Subcutaneous adipose tissue (tissue), 4 donors: ENCODE results near the gene MRPL2. TPM values are rescaled to one million over a fixed set of nuclear protein-coding genes. Genes with fewer than 3 reads are reported as not detected.

Source experiments
- total RNA-seq, 4 donors: library from RNA; depleted of rRNA; stranded (reverse); fragments of >200 nt; gene quantifications; one replicate each; pipeline ENCODE4 v1.1.0, GENCODE V29; 2016
- TF ChIP-seq, protein P1 (sequence below): fragments of 450-650 bp; IDR thresholded peaks from one replicate; pipeline ENCODE4 v1.5.1; 2016; ENCODE audit warnings: low read depth, mild to moderate bottlenecking, control low read depth, antibody characterized with exemption, moderate library complexity

MRPL2 gene
- total RNA-seq, 4 donors from 2014 or later, result 10.4 to 19.8 (median 16.6) TPM

DNA sequence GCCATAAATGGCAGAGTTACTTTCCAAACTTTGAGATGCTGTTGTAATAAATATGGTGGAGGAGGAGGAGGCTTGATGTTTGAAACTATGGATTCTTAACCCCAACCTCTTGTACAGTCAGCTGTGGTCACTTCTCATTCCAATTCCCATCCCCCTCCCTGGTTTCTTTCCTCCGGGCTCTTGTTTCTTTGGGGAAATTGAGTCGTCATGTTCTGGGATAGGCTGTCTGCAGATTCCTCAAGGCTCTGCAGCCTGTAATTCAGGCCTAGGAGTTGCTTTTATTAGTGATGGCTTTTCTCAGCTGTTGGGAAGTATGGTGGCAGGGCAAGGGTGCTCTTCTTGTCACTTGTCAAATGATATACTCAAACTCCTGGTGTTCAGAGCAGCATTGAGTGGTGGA, 19.5 kb upstream of the MRPL2 start:
- TF ChIP-seq, protein P1, sequence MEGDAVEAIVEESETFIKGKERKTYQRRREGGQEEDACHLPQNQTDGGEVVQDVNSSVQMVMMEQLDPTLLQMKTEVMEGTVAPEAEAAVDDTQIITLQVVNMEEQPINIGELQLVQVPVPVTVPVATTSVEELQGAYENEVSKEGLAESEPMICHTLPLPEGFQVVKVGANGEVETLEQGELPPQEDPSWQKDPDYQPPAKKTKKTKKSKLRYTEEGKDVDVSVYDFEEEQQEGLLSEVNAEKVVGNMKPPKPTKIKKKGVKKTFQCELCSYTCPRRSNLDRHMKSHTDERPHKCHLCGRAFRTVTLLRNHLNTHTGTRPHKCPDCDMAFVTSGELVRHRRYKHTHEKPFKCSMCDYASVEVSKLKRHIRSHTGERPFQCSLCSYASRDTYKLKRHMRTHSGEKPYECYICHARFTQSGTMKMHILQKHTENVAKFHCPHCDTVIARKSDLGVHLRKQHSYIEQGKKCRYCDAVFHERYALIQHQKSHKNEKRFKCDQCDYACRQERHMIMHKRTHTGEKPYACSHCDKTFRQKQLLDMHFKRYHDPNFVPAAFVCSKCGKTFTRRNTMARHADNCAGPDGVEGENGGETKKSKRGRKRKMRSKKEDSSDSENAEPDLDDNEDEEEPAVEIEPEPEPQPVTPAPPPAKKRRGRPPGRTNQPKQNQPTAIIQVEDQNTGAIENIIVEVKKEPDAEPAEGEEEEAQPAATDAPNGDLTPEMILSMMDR, result no peak

DNA sequence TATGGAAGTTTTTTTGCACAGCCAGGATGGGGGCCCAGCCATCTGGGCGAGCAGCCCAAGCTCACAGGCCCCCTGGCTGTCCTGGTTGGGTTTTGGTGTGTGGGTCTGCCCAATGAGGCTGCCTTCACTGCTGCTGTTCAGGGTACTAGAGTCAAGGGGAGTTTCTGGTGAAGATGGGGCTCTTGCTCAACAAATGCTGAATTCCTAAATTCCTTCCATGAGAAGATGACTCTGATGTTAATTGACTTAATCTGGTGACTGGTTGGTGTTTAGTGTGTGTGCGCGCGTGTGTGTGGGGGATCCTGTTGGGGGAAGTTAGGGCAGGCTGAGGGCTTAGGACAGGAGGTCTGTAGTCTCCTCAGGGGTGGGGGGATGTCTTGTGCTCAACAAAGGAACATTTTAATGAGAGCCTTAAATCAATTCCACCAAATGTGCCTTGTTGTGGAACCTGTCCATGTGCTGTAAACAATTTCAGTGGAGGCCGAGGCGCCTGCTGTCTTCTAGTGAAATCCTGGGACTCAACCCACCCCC, 18.8 kb upstream of the MRPL2 start:
- TF ChIP-seq, protein P1, result no peak

DNA sequence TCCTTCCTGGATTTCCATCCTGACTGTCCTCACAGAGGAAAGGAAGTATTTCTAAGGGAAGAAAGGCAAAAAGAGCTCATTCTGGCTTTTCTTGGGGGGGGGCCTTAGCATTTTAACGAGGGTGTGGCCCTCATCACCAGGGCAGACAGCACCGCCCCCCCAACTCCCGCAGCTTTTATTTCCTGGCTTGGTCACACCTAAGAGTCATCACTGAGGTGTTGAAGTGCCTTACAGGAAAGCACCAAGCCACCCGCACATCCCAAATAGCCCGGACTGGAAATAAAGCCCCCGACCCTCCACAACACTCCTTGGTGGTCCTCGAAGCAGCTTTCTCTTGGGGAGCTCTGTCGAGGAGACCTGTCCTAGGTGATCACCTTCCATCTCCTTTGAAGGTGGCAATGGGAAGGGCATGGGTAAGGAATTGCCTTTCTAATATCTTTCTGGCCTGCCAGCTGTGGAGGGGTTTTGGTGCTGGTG, 18.1 kb upstream of the MRPL2 start:
- TF ChIP-seq, protein P1, result no peak

DNA sequence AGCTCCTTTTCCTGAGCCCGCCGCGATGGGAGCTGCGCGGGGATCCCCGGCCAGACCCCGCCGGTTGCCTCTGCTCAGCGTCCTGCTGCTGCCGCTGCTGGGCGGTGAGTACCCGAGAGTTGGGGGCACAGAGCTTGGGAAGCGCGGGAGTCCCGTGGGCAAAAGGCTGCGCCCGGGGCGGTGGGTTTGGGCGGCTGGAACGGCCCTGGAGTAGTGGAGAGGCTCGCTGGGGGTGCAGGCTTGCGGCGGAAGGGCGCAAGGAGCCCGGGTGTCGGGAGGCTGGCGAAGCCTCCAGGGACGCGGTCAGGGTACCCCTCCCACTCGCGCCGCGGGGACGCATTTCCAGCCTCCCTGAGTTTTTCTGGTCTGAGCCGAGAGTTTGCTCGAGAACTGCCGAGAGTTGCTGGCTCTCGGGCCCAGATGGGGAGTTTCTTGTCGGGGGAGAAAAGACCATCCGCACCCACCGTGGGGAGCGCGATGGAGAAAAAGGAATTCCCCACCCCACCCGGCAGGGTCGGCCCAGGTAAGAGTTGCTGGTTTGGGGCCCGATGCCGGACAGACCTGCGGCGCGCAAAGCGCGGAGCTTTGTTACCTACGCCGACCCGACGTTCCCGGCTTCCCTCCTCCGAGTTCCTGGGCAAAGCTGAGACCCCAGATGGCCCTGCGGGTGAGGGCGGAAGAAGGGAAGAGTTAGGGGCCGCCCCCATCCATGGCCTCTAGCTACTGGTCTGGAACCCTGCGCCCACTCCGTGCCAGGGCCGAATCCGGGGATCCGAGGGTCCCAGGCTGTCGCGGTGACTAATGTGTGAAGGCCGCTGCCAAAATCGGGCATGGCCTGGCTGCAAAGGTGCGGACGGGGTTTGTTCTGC, 17.5 kb upstream of the MRPL2 start:
- TF ChIP-seq, protein P1, result no peak

DNA sequence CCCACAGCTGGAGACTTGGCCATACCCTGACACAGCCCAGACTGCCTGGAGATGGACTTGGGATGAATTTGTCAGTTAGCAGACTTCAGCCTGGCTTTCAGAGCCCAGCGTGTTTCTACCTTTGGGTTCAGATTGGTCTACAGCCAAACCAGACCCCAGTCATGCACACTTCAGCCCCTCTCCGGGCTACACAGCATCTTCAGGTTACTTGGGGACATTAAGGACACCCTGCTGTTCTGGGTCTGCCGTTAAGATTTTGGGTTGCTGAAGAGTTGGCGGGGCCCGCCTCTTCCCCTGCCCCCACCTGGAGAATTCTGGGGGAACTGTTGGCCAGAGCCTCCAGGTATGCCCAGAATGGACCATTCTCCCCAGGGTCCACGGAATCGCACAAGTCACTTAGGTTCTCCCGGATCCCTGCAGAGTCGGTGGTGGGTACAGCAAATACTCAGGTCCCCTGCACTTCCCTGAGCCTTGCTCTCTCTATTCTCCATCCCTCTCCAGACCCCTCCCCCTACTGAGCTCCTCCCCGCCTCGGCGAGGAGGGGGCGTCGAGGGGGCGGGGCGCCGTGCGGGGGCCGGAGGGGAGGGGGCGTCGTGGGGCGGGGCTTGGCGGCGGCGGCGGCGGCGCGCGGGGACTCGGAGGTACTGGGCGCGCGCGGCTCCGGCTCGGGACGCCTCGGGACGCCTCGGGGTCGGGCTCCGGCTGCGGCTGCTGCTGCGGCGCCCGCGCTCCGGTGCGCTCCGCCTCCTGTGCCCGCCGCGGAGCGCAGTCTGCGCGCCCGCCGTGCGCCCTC, 16.6 kb upstream of the MRPL2 start, which contains the start of gene PTK7:
TSS of gene PTK7 (plus strand) at position 645 of the 794 bp plus-strand sequence. CDS start 175 bp downstream, outside the sequence.
- TF ChIP-seq, protein P1, result no peak

DNA sequence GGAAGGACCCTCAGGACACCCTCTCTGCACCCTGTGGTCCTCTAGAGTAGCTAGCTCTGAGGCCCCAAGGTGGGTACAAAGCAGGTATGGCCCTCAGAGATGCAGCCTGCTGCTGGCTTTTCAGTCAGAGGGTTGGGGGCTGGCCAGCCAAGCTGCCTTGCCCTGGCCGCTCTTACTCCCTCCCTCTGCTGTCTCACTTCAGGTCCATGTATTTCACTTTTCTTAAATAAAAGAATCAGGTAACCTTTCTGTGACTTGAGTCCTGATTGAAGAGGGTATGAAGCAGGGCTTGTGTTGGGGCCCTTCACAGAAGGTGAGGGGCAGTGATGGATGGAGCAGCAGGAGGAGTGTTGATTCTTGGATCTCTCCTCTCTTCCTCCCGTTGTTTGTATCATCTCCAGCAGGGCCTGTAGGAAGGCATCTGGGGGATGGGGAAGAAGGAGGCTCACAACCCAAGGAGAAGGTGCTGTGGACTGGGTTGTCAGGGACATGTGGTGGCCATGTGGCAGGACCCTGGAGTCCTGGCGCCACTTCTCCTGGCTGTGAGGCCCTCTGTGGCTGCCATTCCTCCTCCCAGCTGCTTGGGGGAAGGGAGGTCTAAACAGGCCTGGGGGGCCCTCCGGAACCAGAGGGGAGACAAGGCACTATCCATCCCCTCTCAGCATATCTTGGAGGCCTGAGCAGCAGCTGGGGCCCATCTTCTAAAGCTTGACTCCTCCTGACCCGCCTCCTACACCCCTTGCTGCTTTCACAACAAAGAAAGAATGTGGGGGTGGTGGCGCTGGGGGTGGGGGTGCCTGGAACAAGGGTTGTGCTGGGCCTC, 15.8 kb upstream of the MRPL2 start:
- TF ChIP-seq, protein P1, result no peak
